ENCODE results near the gene CEP112. TPM values are rescaled to one million over a fixed set of nuclear protein-coding genes. Genes with fewer than 3 reads are reported as not detected.
A peak's percentile ranks its signal among the peaks of the same experiment; 100 is the strongest.

Gene CEP112
- total and polyA plus RNA-seq, 10 of the 15 experiments (the other 5 are each of a cell fraction or from before 2014, with no cell fraction given) = 0.11 to 3.8 (median 0.32) TPM; not detected in 1

DNA sequence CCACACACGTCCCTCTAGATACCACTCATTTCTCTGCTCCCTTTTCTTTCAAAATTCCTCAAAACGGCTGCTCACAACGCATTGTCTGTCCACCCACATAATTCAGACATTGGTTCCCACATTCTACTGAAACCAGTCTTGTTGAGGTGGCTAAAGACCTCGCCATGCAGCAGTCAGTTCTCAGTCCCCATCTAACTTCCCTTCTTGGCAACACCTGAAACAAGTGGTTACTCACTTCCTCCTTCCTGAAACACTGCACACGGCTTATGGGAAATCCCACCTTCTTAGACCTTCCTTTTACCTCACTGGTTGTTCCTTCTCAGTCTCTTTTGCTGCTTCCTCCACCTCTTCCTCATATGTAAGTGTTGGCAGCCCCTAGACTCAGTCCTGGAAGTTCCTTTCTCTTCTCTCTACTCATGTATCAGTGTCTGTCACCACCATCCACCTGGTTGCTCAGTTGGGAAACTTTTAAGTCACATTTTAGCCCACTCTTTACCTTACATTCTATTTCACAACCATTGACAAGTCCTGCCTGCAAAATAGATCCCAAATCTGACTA lies 277.1 kb downstream of the CEP112 start (continued):
- TF ChIP-seq NFYA (IDR thresholded peaks at IDR 0.05; ENCODE audit: borderline replicate concordance, low read depth, low read length) = no peak
- TF ChIP-seq, protein P1, sequence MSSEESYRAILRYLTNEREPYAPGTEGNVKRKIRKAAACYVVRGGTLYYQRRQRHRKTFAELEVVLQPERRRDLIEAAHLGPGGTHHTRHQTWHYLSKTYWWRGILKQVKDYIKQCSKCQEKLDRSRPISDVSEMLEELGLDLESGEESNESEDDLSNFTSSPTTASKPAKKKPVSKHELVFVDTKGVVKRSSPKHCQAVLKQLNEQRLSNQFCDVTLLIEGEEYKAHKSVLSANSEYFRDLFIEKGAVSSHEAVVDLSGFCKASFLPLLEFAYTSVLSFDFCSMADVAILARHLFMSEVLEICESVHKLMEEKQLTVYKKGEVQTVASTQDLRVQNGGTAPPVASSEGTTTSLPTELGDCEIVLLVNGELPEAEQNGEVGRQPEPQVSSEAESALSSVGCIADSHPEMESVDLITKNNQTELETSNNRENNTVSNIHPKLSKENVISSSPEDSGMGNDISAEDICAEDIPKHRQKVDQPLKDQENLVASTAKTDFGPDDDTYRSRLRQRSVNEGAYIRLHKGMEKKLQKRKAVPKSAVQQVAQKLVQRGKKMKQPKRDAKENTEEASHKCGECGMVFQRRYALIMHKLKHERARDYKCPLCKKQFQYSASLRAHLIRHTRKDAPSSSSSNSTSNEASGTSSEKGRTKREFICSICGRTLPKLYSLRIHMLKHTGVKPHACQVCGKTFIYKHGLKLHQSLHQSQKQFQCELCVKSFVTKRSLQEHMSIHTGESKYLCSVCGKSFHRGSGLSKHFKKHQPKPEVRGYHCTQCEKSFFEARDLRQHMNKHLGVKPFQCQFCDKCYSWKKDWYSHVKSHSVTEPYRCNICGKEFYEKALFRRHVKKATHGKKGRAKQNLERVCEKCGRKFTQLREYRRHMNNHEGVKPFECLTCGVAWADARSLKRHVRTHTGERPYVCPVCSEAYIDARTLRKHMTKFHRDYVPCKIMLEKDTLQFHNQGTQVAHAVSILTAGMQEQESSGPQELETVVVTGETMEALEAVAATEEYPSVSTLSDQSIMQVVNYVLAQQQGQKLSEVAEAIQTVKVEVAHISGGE (CRISPR knock-in tag; IDR thresholded peaks at IDR 0.05) = no peak
- 0 out of 2 replicates have a peak, but pooled peaks have one; percentile 9 for TF ChIP-seq TCF7 (IDR thresholded peaks at IDR 0.05; ENCODE audit: borderline replicate concordance)
- TF ChIP-seq NFYB (IDR thresholded peaks at IDR 0.05; ENCODE audit: insufficient read depth, low read depth, low read length) = no peak
- peak; percentile 93 for TF ChIP-seq ZNF217 (IDR thresholded peaks at IDR 0.05)
- TF ChIP-seq EED (IDR thresholded peaks at IDR 0.05; ENCODE audit: low read depth) = peak; percentile 98
- TF ChIP-seq, protein P2, sequence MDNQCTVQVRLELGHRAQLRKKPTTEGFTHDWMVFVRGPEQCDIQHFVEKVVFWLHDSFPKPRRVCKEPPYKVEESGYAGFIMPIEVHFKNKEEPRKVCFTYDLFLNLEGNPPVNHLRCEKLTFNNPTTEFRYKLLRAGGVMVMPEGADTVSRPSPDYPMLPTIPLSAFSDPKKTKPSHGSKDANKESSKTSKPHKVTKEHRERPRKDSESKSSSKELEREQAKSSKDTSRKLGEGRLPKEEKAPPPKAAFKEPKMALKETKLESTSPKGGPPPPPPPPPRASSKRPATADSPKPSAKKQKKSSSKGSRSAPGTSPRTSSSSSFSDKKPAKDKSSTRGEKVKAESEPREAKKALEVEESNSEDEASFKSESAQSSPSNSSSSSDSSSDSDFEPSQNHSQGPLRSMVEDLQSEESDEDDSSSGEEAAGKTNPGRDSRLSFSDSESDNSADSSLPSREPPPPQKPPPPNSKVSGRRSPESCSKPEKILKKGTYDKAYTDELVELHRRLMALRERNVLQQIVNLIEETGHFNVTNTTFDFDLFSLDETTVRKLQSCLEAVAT (IDR thresholded peaks at IDR 0.05) = peak; percentile 66
- TF ChIP-seq NR2C1 (IDR thresholded peaks at IDR 0.05) = no peak
- TF ChIP-seq, protein P3, sequence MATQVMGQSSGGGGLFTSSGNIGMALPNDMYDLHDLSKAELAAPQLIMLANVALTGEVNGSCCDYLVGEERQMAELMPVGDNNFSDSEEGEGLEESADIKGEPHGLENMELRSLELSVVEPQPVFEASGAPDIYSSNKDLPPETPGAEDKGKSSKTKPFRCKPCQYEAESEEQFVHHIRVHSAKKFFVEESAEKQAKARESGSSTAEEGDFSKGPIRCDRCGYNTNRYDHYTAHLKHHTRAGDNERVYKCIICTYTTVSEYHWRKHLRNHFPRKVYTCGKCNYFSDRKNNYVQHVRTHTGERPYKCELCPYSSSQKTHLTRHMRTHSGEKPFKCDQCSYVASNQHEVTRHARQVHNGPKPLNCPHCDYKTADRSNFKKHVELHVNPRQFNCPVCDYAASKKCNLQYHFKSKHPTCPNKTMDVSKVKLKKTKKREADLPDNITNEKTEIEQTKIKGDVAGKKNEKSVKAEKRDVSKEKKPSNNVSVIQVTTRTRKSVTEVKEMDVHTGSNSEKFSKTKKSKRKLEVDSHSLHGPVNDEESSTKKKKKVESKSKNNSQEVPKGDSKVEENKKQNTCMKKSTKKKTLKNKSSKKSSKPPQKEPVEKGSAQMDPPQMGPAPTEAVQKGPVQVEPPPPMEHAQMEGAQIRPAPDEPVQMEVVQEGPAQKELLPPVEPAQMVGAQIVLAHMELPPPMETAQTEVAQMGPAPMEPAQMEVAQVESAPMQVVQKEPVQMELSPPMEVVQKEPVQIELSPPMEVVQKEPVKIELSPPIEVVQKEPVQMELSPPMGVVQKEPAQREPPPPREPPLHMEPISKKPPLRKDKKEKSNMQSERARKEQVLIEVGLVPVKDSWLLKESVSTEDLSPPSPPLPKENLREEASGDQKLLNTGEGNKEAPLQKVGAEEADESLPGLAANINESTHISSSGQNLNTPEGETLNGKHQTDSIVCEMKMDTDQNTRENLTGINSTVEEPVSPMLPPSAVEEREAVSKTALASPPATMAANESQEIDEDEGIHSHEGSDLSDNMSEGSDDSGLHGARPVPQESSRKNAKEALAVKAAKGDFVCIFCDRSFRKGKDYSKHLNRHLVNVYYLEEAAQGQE (IDR thresholded peaks at IDR 0.05; ENCODE audit: low read depth, low read length) = no peak
- TF ChIP-seq KLF5 (IDR thresholded peaks at IDR 0.05; ENCODE audit: partially characterized antibody) = no peak
- no peak for TF ChIP-seq NRF1 (conservative IDR thresholded peaks at IDR 0.05; ENCODE audit: low read depth, low read length)
- no peak for TF ChIP-seq PAX8 (IDR thresholded peaks at IDR 0.05)
- TF ChIP-seq, protein P4, sequence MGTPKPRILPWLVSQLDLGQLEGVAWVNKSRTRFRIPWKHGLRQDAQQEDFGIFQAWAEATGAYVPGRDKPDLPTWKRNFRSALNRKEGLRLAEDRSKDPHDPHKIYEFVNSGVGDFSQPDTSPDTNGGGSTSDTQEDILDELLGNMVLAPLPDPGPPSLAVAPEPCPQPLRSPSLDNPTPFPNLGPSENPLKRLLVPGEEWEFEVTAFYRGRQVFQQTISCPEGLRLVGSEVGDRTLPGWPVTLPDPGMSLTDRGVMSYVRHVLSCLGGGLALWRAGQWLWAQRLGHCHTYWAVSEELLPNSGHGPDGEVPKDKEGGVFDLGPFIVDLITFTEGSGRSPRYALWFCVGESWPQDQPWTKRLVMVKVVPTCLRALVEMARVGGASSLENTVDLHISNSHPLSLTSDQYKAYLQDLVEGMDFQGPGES (IDR thresholded peaks at IDR 0.05) = no peak
- peak; percentile 81 for TF ChIP-seq ATF7 (IDR thresholded peaks at IDR 0.05; ENCODE audit: low read depth)
- no peak for TF ChIP-seq RFX5 (IDR thresholded peaks at IDR 0.05; ENCODE audit: low read depth, low read length)
- no peak for TF ChIP-seq ZNF24 (IDR thresholded peaks at IDR 0.05)
- TF ChIP-seq TAF1 (IDR thresholded peaks at IDR 0.05; ENCODE audit: borderline replicate concordance, low read depth, low read length) = no peak
- no peak for TF ChIP-seq NFXL1 (IDR thresholded peaks at IDR 0.05; ENCODE audit: borderline replicate concordance)
- no peak for TF ChIP-seq ZNF622 (IDR thresholded peaks at IDR 0.05)
- TF ChIP-seq, protein P5, sequence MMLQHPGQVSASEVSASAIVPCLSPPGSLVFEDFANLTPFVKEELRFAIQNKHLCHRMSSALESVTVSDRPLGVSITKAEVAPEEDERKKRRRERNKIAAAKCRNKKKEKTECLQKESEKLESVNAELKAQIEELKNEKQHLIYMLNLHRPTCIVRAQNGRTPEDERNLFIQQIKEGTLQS (IDR thresholded peaks at IDR 0.05; ENCODE audit: borderline replicate concordance, extremely low read depth, low read depth, low read length) = no peak

Measured in GM12878 (cell line).